NT2/D1 (cell line): ENCODE data around the gene KLF15.

Experiments
- YY1 ChIP-seq: IDR thresholded peaks from 2 replicates; pipeline ENCODE4 v1.6.1; 2011; ENCODE audit not compliant: insufficient read length, insufficient read depth
- ZNF274 ChIP-seq: IDR thresholded peaks from 2 replicates; pipeline ENCODE4 v1.6.1; 2011; ENCODE audit warnings: mild to moderate bottlenecking, low read depth, low read length

DNA sequence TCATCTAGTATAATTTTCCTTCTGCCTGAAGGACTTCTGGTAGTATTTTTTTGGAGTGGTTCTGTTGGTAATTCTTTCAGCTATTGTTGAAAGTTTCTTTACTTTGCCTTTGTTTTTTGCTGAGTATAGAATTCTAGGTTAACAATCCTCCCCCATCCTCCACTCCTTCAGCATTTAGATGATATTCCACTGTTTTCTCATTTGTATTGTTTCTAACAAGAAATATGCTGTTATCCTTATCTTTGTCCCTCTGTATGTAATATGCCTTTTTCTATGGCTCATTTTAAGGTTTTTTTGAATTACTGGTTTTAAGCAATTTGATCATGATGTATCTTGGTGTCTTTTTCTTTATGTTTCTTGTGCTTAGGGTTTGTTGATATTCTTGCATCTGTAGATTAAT is 53.9 kb downstream of the KLF15 start:
- no peak for TF ChIP-seq YY1
- no peak for TF ChIP-seq ZNF274
